Chondrocyte (in vitro differentiated cells): ENCODE results near the gene PRICKLE2. TPM values are rescaled to one million over a fixed set of nuclear protein-coding genes. Genes with fewer than 3 reads are reported as not detected.

Source experiments
- DNase-seq: peaks from one replicate; pipeline ENCODE4 v3.0.0; 2021; ENCODE audit warnings: mixed read lengths, low spot score
- H3K27ac Mint-ChIP-seq: one replicate; pipeline ENCODE4 v1.8.0; 2021; ENCODE audit warnings: mild to moderate bottlenecking, moderate library complexity, mixed read lengths; ENCODE audit not compliant: unreplicated experiment
- H3K27me3 Mint-ChIP-seq: 2 replicates; pipeline ENCODE4 v1.8.0; 2021; ENCODE audit warnings: low read depth, mixed read lengths
- H3K36me3 Mint-ChIP-seq: 2 replicates; pipeline ENCODE4 v1.8.0; 2021; ENCODE audit warnings: low read depth, mixed read lengths
- H3K4me1 Mint-ChIP-seq: 2 replicates; pipeline ENCODE4 v1.8.0; 2021; ENCODE audit warnings: low read depth, mild to moderate bottlenecking, mixed read lengths
- H3K4me3 Mint-ChIP-seq: one replicate; pipeline ENCODE4 v1.8.0; 2021; ENCODE audit warnings: mild to moderate bottlenecking, moderate library complexity, mixed read lengths; ENCODE audit not compliant: unreplicated experiment
- H3K9me3 Mint-ChIP-seq: 2 replicates; pipeline ENCODE4 v1.8.0; 2021; ENCODE audit warnings: low read depth, mixed read lengths
- CTCF ChIP-seq: fragments of 200-600 bp; sonication (generic); IDR thresholded peaks from 2 replicates; pipeline ENCODE4 v1.5.0; 2021; ENCODE audit warnings: antibody characterized with exemption, mild to moderate bottlenecking, moderate library complexity
- total RNA-seq: library from RNA; stranded (reverse); gene quantifications from 3 replicates; pipeline ENCODE4 v1.2.1, GENCODE V29; 2021

PRICKLE2 gene
- total RNA-seq, 1 donor from 2014 or later = 48.2 TPM

- H3K36me3 Mint-ChIP-seq = peaks cover 7% of the 10 kb centered on the region
- no peaks in the 10 kb centered on the region for H3K9me3 Mint-ChIP-seq
- no peak for DNase-seq
- H3K4me3 Mint-ChIP-seq = no peak overlapping the region
- peaks cover 15% of the 10 kb centered on the region for H3K4me1 Mint-ChIP-seq
- H3K27ac Mint-ChIP-seq = no peak overlapping the region
- TF ChIP-seq CTCF = no peak
- H3K27me3 Mint-ChIP-seq = no peaks in the 10 kb centered on the region
Observed at GRCh38 chr3:64130436-64130835, 94.8 kb downstream of the PRICKLE2 start.

GRCh38 chr3:64129581-64129980 is 95.7 kb downstream of the PRICKLE2 start:
- TF ChIP-seq CTCF = no peak
- H3K27ac Mint-ChIP-seq = peak overlapping the region; percentile 38
- peaks cover 13% of the 10 kb centered on the region for H3K36me3 Mint-ChIP-seq
- no peaks in the 10 kb centered on the region for H3K27me3 Mint-ChIP-seq
- DNase-seq = no peak
- H3K4me3 Mint-ChIP-seq = no peak overlapping the region
- peaks cover 14% of the 10 kb centered on the region for H3K4me1 Mint-ChIP-seq
- peaks cover 7% of the 10 kb centered on the region for H3K9me3 Mint-ChIP-seq

GRCh38 chr3:64129106-64129505 is 96.2 kb downstream of the PRICKLE2 start:
- no peaks in the 10 kb centered on the region for H3K27me3 Mint-ChIP-seq
- H3K4me1 Mint-ChIP-seq = peaks cover 14% of the 10 kb centered on the region
- no peak overlapping the region for H3K4me3 Mint-ChIP-seq
- TF ChIP-seq CTCF = no peak
- DNase-seq = no peak
- H3K27ac Mint-ChIP-seq = peak overlapping the region; percentile 38
- peaks cover 16% of the 10 kb centered on the region for H3K36me3 Mint-ChIP-seq
- peaks cover 8% of the 10 kb centered on the region for H3K9me3 Mint-ChIP-seq

GRCh38 chr3:64125561-64125960 is 99.7 kb downstream of the PRICKLE2 start:
- no peak for TF ChIP-seq CTCF
- peaks cover 25% of the 10 kb centered on the region for H3K36me3 Mint-ChIP-seq

GRCh38 chr3:64123931-64124330 is 101.3 kb downstream of the PRICKLE2 start:
- TF ChIP-seq CTCF = no peak
- DNase-seq = no peak
- Mint-ChIP-seq H3K36me3 (peaks cover 32% of the 10 kb centered on the region), H3K27me3 (no peaks in the 10 kb centered on the region), H3K4me1 (no peaks in the 10 kb centered on the region), H3K27ac (no peak overlapping the region), H3K9me3 (peaks cover 11% of the 10 kb centered on the region), H3K4me3 (no peak overlapping the region)

More at GRCh38 chr3:64125561-64125960, 99.7 kb downstream of the PRICKLE2 start:
- peaks cover 8% of the 10 kb centered on the region for H3K9me3 Mint-ChIP-seq
- no peaks in the 10 kb centered on the region for H3K27me3 Mint-ChIP-seq
- H3K27ac Mint-ChIP-seq = no peak overlapping the region
- H3K4me1 Mint-ChIP-seq = no peaks in the 10 kb centered on the region
- H3K4me3 Mint-ChIP-seq = no peak overlapping the region
- no peak for DNase-seq
